Stomach (tissue), 9 donors: ENCODE measurements around the gene TASL. TPM values are rescaled to one million over a fixed set of nuclear protein-coding genes. Genes with fewer than 3 reads are reported as not detected.
A peak's percentile ranks its signal among the peaks of the same experiment; 100 is the strongest.

Experiments
- DNase-seq, 2 donors: peaks; one replicate each; pipeline versions ENCODE4 v3.0.0 to v3.0.0-alpha.2; 2013 to 2019
- H3K27ac ChIP-seq, 5 donors: fragments of 200-600 bp in 4 of 5; sonication (generic) in 4 of 5; one replicate each; pipeline ENCODE4 v1.5.1; 2013 to 2019; ENCODE audit warnings: mild to moderate bottlenecking in 1 of 5, moderate library complexity in 1 of 5
- H3K27me3 ChIP-seq, 3 donors: fragments of 200-600 bp; sonication (generic); one replicate each; pipeline ENCODE4 v1.5.1; 2017 to 2019; ENCODE audit warnings: mixed run types in 1 of 3
- H3K36me3 ChIP-seq, 4 donors: fragments of 200-600 bp; sonication (generic); 1 replicate in 3 of 4; 2 replicates in 1 of 4; pipeline ENCODE4 v1.5.1; 2016 to 2019
- H3K4me1 ChIP-seq, 4 donors: fragments of 200-600 bp; sonication (generic); one replicate each; pipeline ENCODE4 v1.5.1; 2016 to 2019
- H3K4me3 ChIP-seq, 4 donors: fragments of 200-600 bp; sonication (generic) in 3 of 4; one replicate each; pipeline ENCODE4 v1.5.1; 2016 to 2019; ENCODE audit warnings: mild to moderate bottlenecking in 1 of 4
- H3K9me3 ChIP-seq, 4 donors: fragments of 200-600 bp; sonication (generic); one replicate each; pipeline ENCODE4 v1.5.1; 2016 to 2019
- CTCF ChIP-seq, 7 experiments: fragments of 450-650 bp in 4 of 7; fragments of 200-600 bp in 3 of 7; sonication (generic) in 3 of 7; IDR thresholded peaks; one replicate each; pipeline ENCODE4 v1.5.1; 2016 to 2019; ENCODE audit warnings: antibody characterized with exemption in 7 of 7, control low read depth in 2 of 7, mild to moderate bottlenecking in 1 of 7
- EP300 ChIP-seq: sonication (generic); formaldehyde crosslinking; IDR thresholded peaks from one replicate; pipeline ENCODE4 v1.6.1; 2017; ENCODE audit warnings: antibody characterized with exemption
- POLR2A ChIP-seq, 4 donors: fragments of 450-650 bp; IDR thresholded peaks; one replicate each; pipeline ENCODE4 v1.6.1; 2016; ENCODE audit warnings: antibody characterized with exemption in 4 of 4, control low read depth in 2 of 4, mild to moderate bottlenecking in 1 of 4, moderate library complexity in 1 of 4
- POLR2AphosphoS5 ChIP-seq, 3 donors: sonication (generic); formaldehyde crosslinking; IDR thresholded peaks; one replicate each; pipeline ENCODE4 v1.6.1; 2016; ENCODE audit warnings: antibody characterized with exemption in 3 of 3
- WGBS, 5 donors: extraction: QIAGEN DNeasy Blood & Tissue Kit in 3 of 5; methylation state at CpG; one replicate each; pipeline versions ENCODE4 v1.1.5 to v1.1.7; 2013 to 2018; 5-methylcytosine and 5-hydroxymethylcytosine counted together
- intact Hi-C: fragments of 100-400 bp; cut with DNase I; formaldehyde crosslinking; loops from one replicate; pipeline ENCODE4 v1.15.1; 2023; ENCODE audit warnings: low total_unique reads
- polyA plus RNA-seq, 3 donors: library from polyadenylated mRNA; stranded (reverse); fragments of 200-250 nt; gene quantifications; one replicate each; pipeline ENCODE4 v1.2.3, GENCODE V29; 2013
- total RNA-seq, 5 donors: library from RNA; depleted of rRNA; stranded (reverse); fragments of >200 nt; gene quantifications; one replicate each; pipeline versions ENCODE4 v1.1.0 to v1.2.3, GENCODE V29; 2014 to 2016
- donor health status: healthy with polysubstance abuse.
- donor health status: Bipolar disorder and iron deficiency.
- donor health status: healthy.

The TASL gene
- total and polyA plus RNA-seq, 8 donors: 0.10 to 9.3 (median 0.99) TPM; not detected in 2

GRCh38 chrX:30576881-30577280 is 685 bp downstream of the TASL start:
- 62 to 86% (median 77%) methylated on average over 8 of the region's 8 CpGs for WGBS, 5 donors
- Histone ChIP-seq H3K27me3 (no peaks in the 10 kb centered on the region), H3K27ac (peak overlapping the region in 3 of 5 donors; percentile 17 to 54 (median 46))

GRCh38 chrX:30573125-30573524 is 4.4 kb downstream of the TASL start:
- H3K27ac ChIP-seq: no peak overlapping the region
- intact Hi-C loops: no loop called here
- no peaks in the 10 kb centered on the region for H3K36me3 ChIP-seq
- no peaks in the 10 kb centered on the region for H3K27me3 ChIP-seq
- no peak for DNase-seq
- no peak for TF ChIP-seq POLR2AphosphoS5 (IDR thresholded peaks at IDR 0.05)
- TF ChIP-seq POLR2A (IDR thresholded peaks at IDR 0.05): no peak
- TF ChIP-seq EP300: no peak
- no peak for TF ChIP-seq CTCF (IDR thresholded peaks at IDR 0.05)
- no peaks in the 10 kb centered on the region for H3K4me1 ChIP-seq
- WGBS, 5 donors: 57 to 72% (median 64%) methylated on average over 3 of the region's 3 CpGs
- no peak overlapping the region for H3K4me3 ChIP-seq
- H3K9me3 ChIP-seq: no peaks in the 10 kb centered on the region

More at GRCh38 chrX:30576881-30577280, 685 bp downstream of the TASL start:
- no peak for TF ChIP-seq EP300
- TF ChIP-seq CTCF (IDR thresholded peaks at IDR 0.05): no peak
- no peak for TF ChIP-seq POLR2AphosphoS5 (IDR thresholded peaks at IDR 0.05)
- no peak for TF ChIP-seq POLR2A (IDR thresholded peaks at IDR 0.05)
- Histone ChIP-seq H3K4me1 (no peaks in the 10 kb centered on the region), H3K36me3 (no peaks in the 10 kb centered on the region), H3K4me3 (no peak overlapping the region), H3K9me3 (no peaks in the 10 kb centered on the region)
- DNase-seq: no peak
- intact Hi-C loops: no loop called here

GRCh38 chrX:30572678-30573077 is 4.9 kb downstream of the TASL start:
- TF ChIP-seq CTCF (IDR thresholded peaks at IDR 0.05): no peak
- TF ChIP-seq EP300: no peak
- TF ChIP-seq POLR2AphosphoS5 (IDR thresholded peaks at IDR 0.05): no peak
- TF ChIP-seq POLR2A (IDR thresholded peaks at IDR 0.05): no peak

GRCh38 chrX:30572004-30572403 is 5.6 kb downstream of the TASL start:
- DNase-seq: no peak
- H3K9me3 ChIP-seq: no peaks in the 10 kb centered on the region
- 31 to 80% (median 49%) methylated on average over 1 of the region's 1 CpG for whole genome bisulfite sequencing, 5 donors
- no peaks in the 10 kb centered on the region for H3K4me1 ChIP-seq
- no peaks in the 10 kb centered on the region for H3K27me3 ChIP-seq
- intact Hi-C loops: no loop called here
- TF ChIP-seq POLR2AphosphoS5 (IDR thresholded peaks at IDR 0.05) (no peak), EP300 (no peak)
- H3K4me3 ChIP-seq: no peak overlapping the region
- H3K36me3 ChIP-seq: no peaks in the 10 kb centered on the region
- no peak overlapping the region for H3K27ac ChIP-seq

More at GRCh38 chrX:30572678-30573077, 4.9 kb downstream of the TASL start:
- H3K27ac ChIP-seq: no peak overlapping the region
- no peaks in the 10 kb centered on the region for H3K36me3 ChIP-seq
- no peaks in the 10 kb centered on the region for H3K4me1 ChIP-seq
- intact Hi-C loops: no loop called here
- H3K27me3 ChIP-seq: no peaks in the 10 kb centered on the region
- no peaks in the 10 kb centered on the region for H3K9me3 ChIP-seq
- no peak for DNase-seq
- WGBS, 5 donors: 59 to 66% (median 60%) methylated on average over 4 of the region's 4 CpGs
- H3K4me3 ChIP-seq: no peak overlapping the region

GRCh38 chrX:30570505-30570904 is 7.1 kb downstream of the TASL start:
- Histone ChIP-seq H3K9me3 (no peaks in the 10 kb centered on the region), H3K27ac (no peak overlapping the region), H3K4me1 (no peaks in the 10 kb centered on the region), H3K27me3 (no peaks in the 10 kb centered on the region), H3K4me3 (no peak overlapping the region), H3K36me3 (no peaks in the 10 kb centered on the region)
- TF ChIP-seq EP300 (no peak), POLR2AphosphoS5 (IDR thresholded peaks at IDR 0.05) (no peak), CTCF (IDR thresholded peaks at IDR 0.05) (peak in 3 of 7 experiments; percentile 15 to 54 (median 16))
- 75 to 85% (median 78%) methylated on average over 1 of the region's 1 CpG for WGBS, 5 donors
- peak in 1 of 2 donors; percentile 53 for DNase-seq
- intact Hi-C loops: no loop called here
